GM18951 (cell line): ENCODE measurements around the gene C1orf50.

Experiments used
- POLR2A ChIP-seq: IDR thresholded peaks from 4 replicates; pipeline ENCODE4 v1.6.1; 2011; ENCODE audit warnings: mild to moderate bottlenecking; ENCODE audit not compliant: insufficient read length, insufficient read depth; ENCODE audit errors: extremely low read depth
- in situ Hi-C: fragments of 300-500 bp; cut with MboI; formaldehyde crosslinking; loops from one replicate; pipeline ENCODE4 v1.12.0; 2022; ENCODE audit warnings: low sequenced_read_pairs, mixed read lengths, inconsistent platforms; ENCODE audit not compliant: unreplicated experiment

Gene C1orf50

GRCh38 chr1:42815941-42816584, 49.0 kb downstream of the C1orf50 start:
- no peak for TF ChIP-seq POLR2A
- in situ Hi-C loops = no loop called here

- TF ChIP-seq POLR2A = peak; percentile 80
- in situ Hi-C loops = no loop called here
Observed at GRCh38 chr1:42816585-42817439, 49.8 kb downstream of the C1orf50 start, which contains the start of the genes ERMAP and SVBP. Gene ERMAP, plus strand, starts transcription at chr1:42817122. Its CDS starts 13,327 bp downstream, at chr1:42830449. Gene SVBP, minus strand, starts transcription at chr1:42817397. Its CDS starts 853 bp downstream, at chr1:42816544.

GRCh38 chr1:42817440-42817767, 50.4 kb downstream of the C1orf50 start:
- no peak for TF ChIP-seq POLR2A

GRCh38 chr1:42817976-42818375, 50.9 kb downstream of the C1orf50 start:
- in situ Hi-C loops = no loop called here
- no peak for TF ChIP-seq POLR2A

More at GRCh38 chr1:42817440-42817767, 50.4 kb downstream of the C1orf50 start:
- in situ Hi-C loops = no loop called here

GRCh38 chr1:42820813-42821212, 53.8 kb downstream of the C1orf50 start:
- TF ChIP-seq POLR2A = no peak
- in situ Hi-C loops = no loop called here

- in situ Hi-C loops = no loop called here
- TF ChIP-seq POLR2A = no peak
Observed at GRCh38 chr1:42821690-42822089, 54.6 kb downstream of the C1orf50 start.

- in situ Hi-C loops = no loop called here
Observed at GRCh38 chr1:42822800-42823392, 55.8 kb downstream of the C1orf50 start.

GRCh38 chr1:42824481-42825035, 57.5 kb downstream of the C1orf50 start:
- TF ChIP-seq POLR2A = no peak
- in situ Hi-C loops = no loop called here

More at GRCh38 chr1:42822800-42823392, 55.8 kb downstream of the C1orf50 start:
- TF ChIP-seq POLR2A = no peak

- TF ChIP-seq POLR2A = no peak
- in situ Hi-C loops = no loop called here
Observed at GRCh38 chr1:42825036-42825851, 58.2 kb downstream of the C1orf50 start.
